RCC 7860 (cell line): ENCODE results near the gene OSCAR.
"Not testable (repeated sequence)": the region's sequence is repeated elsewhere in the genome, so short reads cannot be mapped to it uniquely, and the experiment has no call there.

ENCODE experiments used
- DNase-seq: peaks from one replicate; pipeline ENCODE4 v3.0.0-alpha.2; 2015; ENCODE audit warnings: low spot score
- FAIRE-seq: peaks from 2 replicates; lab custom pipeline; 2012; peaks lifted over from hg19 to GRCh38; lab: Jason Lieb, UNC

OSCAR gene

DNA sequence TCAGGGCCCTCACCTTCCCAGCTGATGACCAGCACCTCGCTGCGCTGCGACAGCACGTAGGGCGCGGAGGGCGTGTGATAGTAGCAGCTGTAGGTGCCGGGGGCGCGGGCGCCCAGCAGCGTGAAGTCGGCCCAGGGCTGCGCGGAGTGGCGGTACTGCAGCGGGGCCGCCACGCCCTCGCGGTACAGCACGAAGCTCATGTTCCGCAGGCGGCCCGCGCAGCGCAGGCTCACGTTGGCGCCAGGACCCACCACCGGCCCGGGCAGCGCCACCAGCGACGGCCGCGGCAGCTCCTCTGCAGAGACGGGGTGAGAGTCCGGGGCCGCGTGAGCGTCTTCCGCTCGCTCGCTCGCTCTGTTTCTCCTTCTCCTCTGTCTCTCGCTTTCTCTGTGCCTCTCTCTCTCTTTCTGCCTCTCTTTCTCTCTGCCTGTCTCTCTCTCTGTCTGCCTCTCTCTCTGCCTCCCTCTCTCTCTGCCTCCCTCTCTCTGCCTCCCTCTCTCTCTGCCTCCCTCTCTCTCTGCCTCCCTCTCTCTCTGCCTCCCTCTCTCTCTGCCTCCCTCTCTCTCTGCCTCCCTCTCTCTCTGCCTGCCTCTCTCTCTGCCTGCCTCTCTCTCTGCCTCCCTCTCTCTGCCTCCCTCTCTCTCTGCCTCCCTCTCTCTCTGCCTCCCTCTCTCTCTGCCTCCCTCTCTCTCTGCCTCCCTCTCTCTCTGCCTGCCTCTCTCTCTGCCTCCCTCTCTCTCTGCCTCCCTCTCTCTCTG, 4.6 kb downstream of the OSCAR start:
- not testable (repeated sequence) for FAIRE-seq

DNA sequence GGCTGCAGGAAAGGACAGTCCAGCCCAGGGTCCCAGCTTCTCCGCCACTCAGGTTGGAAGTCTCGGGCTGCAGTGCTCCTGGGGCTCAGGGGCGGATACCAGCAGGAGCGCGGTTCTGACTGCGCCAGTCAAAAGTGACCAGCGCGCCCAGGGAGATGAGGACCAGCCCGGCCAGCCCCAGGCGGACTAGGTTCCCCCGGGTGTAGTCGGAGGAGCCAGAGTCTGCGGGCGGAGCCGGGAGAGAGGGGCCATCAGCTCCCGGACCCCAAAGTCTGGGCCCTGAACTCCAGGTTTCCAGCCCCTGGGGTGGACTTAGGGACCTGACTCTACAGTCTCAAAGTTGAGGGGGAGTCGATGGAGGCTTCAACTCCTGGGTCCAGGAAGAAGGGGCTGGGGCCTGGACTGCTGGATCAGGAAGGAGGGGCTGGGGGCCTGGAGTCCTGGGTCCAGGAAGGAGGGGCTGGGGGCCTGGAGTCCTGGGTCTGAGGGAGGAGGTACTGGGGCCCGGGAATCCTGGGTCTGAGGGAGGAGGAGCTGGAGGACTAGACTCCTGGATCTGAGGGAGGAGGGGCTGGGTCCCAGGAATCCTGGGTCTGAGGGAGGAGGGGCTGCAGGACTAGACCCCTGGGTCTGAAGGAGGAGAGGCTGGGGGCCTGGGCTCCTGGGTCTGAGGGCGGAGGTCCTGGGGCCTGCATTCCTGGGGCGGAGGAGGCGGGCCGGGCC, 5.3 kb downstream of the OSCAR start:
- FAIRE-seq: no peak

More for the DNA sequence above, 4.6 kb downstream of the OSCAR start:
- not testable (repeated sequence) for DNase-seq

DNA sequence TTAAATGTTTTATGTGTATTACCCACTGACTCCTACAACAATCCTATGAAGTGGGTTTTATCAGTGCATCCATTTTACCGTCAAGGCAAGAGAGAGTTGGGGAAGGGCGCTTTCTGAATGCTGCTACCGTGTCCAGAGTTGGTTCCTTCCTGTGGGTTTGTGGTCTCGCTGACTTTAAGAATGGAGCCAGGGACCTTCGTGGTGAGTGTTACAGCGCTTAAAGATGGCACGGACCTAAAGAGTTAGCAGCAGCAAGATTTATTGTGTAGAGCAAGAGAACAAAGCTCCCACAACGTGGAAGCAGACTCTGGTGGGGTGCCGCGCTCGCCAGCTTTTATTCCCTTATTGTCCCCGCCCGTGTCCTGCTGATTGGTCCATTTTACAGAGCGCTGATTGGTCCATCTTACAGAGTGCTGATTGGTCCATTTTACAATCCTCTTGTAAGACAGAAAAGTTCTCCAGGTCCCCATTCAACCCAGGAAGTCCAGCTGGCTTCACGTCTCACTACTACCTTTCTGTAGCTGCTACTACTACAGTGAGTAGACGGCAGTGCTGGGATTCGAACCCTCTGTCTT, 6.1 kb downstream of the OSCAR start:
- DNase-seq (no peak), FAIRE-seq (no peak)

More for the DNA sequence above, 5.3 kb downstream of the OSCAR start:
- no peak for DNase-seq

DNA sequence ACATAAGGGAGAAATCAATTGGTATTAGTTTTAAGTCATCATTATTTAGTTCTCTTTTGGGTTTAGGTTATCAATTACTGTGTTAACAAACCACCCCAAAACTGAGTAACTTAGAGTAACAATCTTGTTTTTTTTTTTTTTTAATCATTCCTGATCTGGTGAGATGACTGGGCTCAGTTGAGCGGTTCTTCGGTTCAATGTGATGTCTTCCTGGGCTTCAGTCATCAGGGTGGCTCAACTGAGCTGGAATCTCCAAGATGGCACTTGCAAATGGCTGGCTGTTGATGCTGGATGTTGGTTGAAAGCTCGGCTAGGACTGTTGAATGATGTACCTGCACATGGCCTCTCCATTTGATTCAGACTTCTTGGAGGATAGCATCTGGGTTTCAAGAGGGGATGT, 16.2 kb downstream of the OSCAR start:
- DNase-seq: no peak
- no peak for FAIRE-seq

DNA sequence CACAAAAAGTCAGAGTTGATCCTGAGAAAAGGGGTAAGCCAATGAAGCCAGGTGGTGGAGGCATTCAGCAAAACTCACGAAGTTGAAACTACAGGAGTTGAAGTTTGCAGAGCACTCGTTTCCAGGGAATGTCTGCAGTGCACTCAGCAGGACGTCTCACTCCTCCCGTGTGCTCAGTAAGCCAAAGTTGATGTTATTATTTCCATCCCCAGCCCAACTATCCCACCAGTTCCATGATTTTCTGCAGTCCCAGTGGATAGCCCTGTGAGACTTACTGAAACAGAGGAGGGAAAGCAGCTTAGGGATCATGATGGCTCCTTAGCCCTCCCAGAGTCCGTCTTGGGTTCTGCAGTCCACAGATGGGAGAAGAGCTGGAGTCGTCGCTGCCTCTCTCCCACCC, 19.6 kb downstream of the OSCAR start, which contains the start of gene TARM1:
TARM1 (minus strand) TSS at position 334 of the 400 bp plus-strand sequence; CDS start at position 309, 25 bp downstream.
- FAIRE-seq: no peak
- no peak for DNase-seq

DNA sequence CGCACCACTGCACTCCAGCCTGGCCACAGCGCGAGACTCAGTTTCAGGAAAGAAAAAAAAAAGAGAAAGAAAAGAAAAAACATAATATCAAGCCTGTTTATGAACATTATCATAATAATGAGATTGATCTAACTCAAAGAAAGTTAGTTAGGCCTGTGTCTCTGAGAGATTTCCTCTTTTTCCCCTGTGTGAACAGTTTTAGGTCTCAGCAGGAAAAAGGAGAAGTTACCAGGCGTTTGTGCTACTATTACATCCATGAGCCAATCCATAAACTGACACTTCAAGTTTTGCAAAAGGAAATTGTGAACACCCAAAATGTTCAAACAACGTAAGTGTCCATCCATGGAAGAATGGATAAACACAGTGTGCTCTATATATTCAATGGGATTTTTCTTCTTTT, 23.3 kb downstream of the OSCAR start:
- FAIRE-seq: no peak

DNA sequence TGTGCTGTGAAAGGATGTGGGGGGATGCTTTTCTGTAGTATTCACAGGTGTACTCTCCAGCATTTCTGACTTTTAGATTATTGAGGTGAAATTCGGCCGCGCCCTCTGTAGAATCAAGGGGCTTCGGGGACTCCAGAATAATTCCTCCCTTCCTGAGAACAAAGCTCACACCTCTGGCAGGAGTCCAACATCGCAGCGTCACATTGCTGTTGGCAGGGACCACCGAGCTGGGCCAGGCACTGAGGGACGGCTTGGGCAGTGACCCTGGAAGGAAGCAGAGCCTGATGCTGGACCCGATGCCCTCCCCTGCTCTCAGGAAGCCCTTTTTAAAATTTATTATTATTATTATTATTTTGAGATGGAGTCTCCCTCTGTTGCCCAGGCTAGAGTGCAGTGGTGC, 25.8 kb downstream of the OSCAR start:
- no peak for DNase-seq

More for the DNA sequence above, 23.3 kb downstream of the OSCAR start:
- DNase-seq: no peak

DNA sequence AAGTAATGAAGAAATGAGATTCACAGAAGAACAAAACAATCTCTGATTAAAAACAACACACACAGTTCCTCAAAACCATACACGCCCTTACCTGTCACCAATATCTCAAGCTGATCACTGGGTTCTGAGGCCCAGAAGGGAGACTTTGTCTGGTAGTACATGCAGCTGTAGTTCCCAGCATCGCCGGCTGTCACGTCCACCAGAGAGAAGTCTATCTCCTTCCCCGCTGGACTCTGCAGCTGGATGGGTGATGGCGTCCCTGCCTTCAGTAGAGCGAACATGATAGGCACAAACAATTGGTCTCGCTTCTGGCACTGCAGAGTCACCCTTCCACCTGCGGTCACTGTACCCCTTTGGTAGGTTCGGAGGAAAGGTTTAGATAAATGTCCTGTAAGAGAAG, 26.8 kb downstream of the OSCAR start:
- DNase-seq (no peak), FAIRE-seq (no peak)

More for the DNA sequence above, 25.8 kb downstream of the OSCAR start:
- no peak for FAIRE-seq

DNA sequence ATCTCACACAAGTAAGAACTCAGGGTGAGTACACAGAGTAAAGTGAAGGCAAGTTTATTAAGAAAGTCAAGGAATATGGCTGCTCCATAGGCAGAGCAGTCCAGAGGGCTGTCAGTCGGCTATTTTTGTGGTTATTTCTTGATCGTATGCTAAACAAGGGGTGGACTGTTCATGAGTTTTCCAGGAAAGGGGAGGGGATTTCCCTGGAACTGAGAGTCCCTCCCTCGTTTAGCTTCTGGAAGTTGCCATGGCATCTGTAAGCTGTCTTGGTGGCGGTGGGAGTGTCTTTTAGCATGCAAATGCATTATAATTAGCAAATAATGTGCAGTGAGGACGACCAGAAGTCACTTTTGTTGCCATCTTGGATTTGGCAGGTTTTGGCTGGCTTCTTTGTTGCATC, 31.1 kb downstream of the OSCAR start:
- no peak for FAIRE-seq
- no peak for DNase-seq

DNA sequence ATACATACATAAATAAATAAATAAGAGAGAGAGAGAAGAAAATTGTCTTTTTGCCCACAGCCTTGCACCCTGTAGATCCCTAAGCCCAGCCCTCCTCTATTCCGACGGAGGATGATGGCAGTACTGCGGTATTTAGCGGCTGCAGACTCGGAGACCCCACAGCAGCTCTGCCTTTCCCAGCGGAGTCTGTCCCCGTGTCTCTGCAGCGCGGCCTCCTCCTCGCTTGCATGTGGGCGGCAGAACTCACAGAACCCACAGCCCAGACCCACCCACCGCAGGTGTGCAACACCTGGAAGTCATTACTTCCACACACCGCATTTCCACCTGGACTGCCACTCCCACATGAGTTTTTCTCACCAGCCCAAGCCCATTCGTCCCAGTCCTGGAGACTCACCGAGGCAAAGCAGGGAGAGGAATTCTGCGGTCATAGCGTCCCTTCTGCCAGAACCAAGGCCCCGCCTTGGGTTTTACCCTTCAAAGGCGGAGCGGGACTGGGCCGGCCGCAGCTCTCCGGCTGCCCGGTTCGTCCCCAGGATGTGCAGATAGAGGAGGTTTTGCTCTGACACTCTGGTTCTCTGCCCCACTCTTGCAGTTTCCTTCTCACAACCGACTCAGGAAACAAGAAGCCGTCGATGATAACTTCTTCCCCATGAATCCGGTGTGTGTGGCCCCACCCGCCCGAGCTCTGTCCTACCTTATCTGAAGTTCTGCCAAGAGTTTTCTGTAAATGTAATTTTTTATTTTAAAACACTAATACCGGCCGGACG, 37.1 kb downstream of the OSCAR start, which contains the start of gene VSTM1:
VSTM1 (minus strand) TSS at position 548 of the 767 bp plus-strand sequence; CDS start at position 428, 120 bp downstream.
- FAIRE-seq (no peak), DNase-seq (no peak)

DNA sequence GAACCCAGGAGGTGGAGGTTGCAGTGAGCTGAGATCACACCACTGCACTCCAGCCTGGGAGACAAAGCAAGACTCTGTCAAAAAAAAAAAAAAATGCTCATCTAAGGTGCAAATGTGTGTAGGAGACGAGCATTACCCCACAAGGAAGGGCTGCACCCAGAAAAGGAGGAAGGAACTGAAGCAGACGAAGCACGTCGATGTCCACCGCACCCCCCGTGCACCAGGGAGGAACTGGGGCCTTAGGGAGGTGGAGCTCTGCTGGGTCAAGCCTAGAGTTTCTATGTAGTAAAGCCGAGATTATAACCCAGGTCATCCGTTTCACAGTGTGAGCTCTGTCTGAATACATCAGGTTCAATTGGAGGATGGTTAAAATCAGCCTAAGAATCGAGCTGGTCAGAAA, 38.0 kb downstream of the OSCAR start:
- FAIRE-seq (no peak), DNase-seq (no peak)

DNA sequence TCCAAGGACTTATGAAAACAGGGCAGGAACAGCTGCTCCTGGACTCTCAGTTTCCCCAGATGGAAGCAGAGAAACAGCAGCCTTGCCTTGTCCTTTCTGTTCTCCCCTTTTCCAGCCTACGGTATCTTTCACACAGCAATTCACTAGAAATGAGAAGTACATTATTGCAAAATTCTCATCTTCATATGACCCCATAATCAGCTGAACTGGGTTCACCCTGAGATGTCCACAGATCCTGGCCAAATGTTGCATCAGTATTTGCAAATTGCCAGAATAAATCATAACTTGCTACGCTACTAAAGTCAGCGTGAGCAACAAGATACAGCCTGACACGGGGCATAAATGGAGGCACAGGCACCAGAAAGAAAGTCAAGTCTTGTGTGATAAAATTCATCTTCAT, 53.0 kb downstream of the OSCAR start:
- FAIRE-seq (no peak), DNase-seq (no peak)

DNA sequence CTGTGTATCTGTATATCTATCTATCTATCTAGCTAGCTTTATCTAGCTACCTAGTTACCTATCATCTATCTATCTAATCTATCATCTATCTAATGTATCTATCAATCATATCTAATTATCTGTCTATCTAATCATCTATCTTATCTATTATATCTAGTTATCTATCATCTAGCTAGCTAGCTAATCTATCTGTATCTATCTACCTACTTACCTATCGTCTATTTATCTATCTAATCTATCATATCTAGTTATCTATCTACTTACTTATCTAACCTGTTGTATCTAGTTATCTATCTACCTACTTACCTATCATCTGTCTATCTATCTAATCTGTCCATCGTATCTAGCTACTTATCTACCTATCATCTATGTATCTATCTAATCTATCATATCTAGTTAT, 54.8 kb downstream of the OSCAR start:
- FAIRE-seq (no peak), DNase-seq (no peak)
